Pons (tissue), 1 donor: Measurements from ENCODE around the gene MIOX.

Experiments
- DNase-seq: peaks from one replicate; pipeline ENCODE4 v3.0.0-alpha.2; 2016; ENCODE audit warnings: low spot score

The MIOX gene

DNA sequence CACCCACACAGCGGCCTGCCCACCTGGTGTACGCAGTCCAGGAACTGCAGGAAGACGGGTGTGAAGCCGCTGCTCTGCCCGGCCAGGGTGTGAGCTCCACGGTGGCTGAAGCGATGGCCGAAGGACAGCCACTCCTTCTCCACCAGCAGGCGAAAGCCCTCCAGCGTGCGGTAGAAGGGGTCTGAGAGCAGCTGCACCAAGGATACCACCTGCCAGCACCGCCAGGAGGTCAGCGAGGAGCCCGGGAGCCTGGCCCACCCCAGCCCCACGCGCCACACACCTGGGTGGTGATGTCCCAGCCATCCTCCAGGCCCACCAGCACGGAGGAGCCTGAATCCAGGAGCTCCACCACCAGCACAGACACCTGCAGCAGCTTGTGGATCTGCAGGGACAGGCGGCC is 31.5 kb upstream of the MIOX start:
- no peak for DNase-seq

DNA sequence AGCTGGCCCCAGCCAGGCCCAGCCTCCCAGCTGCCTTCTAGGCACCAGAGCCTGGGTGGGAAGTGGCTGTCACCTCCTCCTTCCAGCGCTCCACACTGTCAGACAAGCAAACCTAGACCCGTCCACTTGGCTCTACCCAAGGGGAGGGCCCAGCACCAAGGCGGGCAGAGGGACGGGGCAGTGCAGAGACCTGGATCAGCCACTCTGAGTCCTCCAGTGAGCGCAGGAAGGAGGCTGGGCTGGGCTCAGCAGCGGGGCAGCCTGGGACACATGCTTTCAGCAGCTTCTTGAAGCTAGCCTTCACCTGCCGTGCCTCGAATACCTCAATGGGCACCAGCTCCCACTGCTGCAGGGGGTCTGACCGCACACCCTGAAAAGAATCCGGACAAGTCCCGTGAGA is 30.6 kb upstream of the MIOX start:
- DNase-seq = no peak

GRCh38 chr22:50456466-50457234 is 30.0 kb upstream of the MIOX start:
- no peak for DNase-seq

- DNase-seq = no peak
Observed at GRCh38 chr22:50459016-50459415, 27.6 kb upstream of the MIOX start.

- DNase-seq = no peak
Observed at GRCh38 chr22:50459496-50460140, 27.0 kb upstream of the MIOX start.

DNA sequence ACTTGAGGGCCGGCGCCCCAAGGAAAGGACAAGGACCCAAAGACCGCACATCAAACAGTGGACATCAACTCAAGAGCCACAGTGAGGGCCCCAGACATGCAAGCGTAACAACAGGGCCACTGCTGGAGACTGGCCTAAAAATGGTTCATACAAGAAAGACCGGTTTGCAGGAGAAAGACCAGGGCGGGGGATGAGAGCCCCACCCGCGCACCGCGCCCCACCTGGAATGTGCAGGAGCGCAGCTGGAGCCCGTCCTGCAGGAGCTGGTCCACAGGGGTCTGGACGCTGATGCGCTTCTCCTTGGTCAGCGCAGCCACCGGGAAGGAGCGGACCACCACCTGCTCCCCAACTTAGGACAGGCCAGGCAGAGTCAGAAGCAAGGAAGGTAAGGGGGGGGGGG is 25.7 kb upstream of the MIOX start:
- no peak for DNase-seq

DNA sequence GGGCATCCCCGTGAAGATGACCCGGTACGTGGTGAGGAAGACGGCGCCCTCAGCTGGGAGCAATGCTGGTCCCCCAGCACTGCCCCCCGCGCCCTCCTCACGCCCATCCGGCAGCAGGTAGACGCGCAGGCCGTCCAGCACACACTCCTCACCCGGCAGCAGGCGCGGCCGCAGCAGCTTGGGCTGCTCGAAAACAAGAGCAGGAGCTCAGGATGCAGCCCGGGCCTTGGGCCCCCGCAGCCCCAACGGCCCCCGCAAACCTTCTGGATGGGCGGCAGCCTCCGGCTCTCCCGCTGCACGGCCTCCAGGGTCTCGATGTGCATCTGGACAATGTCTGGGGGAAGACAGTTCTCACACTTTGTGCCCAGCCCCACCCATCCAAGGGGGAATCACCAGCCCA is 25.1 kb upstream of the MIOX start:
- no peak for DNase-seq

- no peak for DNase-seq
Observed at GRCh38 chr22:50461979-50462540, 24.6 kb upstream of the MIOX start.

GRCh38 chr22:50463188-50463900 is 23.3 kb upstream of the MIOX start:
- no peak for DNase-seq

DNA sequence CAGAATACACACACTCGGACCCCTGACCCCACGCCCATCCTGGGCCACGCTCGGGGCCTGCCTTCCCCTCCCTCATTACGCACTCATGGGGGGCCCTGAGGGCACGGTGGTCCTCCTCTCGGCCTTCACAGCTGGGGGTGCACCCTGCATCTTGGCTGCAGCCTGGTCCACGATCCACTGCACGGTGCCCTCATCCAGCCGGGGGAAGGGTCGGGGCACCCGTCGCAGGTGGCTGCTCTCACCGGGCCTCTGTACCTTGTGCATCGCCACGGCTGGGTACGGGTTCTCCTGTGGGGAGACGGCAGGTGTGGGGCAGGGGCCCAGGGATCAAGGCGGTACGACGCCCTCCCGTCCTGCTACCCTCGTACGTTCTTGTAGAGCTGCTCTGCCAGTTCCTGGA is 22.2 kb upstream of the MIOX start:
- DNase-seq = no peak

GRCh38 chr22:50465066-50465930 is 21.4 kb upstream of the MIOX start:
- no peak for DNase-seq

- DNase-seq = no peak
Observed at GRCh38 chr22:50467341-50467740, 19.3 kb upstream of the MIOX start.

DNA sequence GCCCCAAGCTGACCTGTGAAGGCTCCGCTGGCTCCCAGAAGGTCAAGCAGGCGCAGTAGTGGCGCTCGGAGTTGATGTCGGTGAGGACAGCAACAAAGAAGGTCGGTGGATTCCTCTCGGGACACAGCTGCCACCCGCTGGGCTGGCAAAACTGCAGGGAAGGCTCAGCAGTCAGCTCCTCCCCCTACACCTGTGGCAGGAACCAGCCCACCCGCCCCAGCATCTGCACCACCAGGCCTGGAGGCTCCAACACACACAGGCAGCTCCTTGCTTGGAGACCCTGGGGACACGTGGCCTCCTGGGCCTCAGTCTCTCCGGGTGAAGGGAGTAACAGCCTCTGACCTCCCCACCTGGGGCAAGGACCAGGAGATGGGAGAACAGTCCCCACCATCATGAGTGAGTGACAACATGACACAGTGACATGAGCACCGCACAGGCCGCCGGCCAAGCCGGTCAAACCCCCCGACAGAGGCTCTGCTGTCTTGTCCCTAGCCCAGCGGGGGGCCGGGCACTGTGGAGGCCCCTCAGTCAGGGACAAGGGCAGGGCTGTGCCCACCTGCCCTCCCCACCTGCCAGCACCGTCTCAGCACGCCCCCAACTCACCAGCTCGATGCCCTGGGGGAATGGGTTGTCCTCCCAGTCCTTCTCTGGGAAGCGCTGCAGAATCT is 18.8 kb upstream of the MIOX start:
- DNase-seq = no peak

- DNase-seq = no peak
Observed at GRCh38 chr22:50468626-50469025, 18.0 kb upstream of the MIOX start.

GRCh38 chr22:50469377-50470305 is 17.0 kb upstream of the MIOX start:
- DNase-seq = no peak

- no peak for DNase-seq
Observed at GRCh38 chr22:50470491-50470890, 16.2 kb upstream of the MIOX start.

DNA sequence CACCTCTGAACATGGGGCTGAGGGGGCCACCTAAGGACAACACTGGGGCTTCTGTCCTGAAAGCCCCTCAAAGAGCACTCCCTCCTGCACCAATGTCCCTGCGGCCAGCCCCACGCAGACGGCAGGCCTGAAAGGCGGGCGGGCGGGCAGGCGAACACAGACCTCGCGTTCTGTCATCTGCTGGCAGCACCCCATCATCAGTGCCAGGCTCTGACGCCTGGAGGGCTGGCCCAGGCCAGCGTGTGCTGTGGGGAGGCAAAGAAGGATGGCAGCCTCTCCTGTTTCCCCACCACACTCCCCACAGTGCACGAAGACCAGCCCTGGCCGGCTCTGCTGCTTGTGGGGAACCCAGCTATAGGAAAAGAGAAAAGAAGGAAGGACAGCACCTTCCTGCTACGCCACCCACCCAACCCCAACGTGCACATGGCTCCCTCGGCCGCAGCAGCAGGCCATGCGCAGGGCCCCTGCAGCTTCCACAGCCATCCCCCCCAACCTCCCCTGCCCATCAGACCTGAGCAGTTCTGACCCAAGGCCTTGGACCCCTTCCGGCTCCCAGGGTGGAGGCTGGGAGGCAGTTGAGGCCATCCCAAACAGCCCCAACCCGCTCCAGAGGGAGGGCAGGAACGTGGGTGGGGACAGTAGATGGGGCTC is 15.3 kb upstream of the MIOX start:
- peak; percentile 80 for DNase-seq

- DNase-seq = no peak
Observed at GRCh38 chr22:50471962-50472361, 14.7 kb upstream of the MIOX start.

- no peak for DNase-seq
Observed at GRCh38 chr22:50473088-50473487, 13.6 kb upstream of the MIOX start.
